HepG2 (cell line): Measurements from ENCODE around the gene BCL2L2. TPM values are rescaled to one million over a fixed set of nuclear protein-coding genes. Genes with fewer than 3 reads are reported as not detected.

Source experiments
- BRCA1 ChIP-seq: sonication (generic); formaldehyde crosslinking; IDR thresholded peaks from 2 replicates; pipeline ENCODE4 v1.4.0; 2020; ENCODE audit warnings: missing genetic modification reagents
- ELF4 ChIP-seq: sonication (generic); formaldehyde crosslinking; IDR thresholded peaks from 2 replicates; pipeline ENCODE4 v1.5.0; 2020; ENCODE audit warnings: missing genetic modification reagents, mild to moderate bottlenecking, moderate library complexity, borderline replicate concordance
- ISX ChIP-seq: sonication (generic); formaldehyde crosslinking; conservative IDR thresholded peaks from 2 replicates; pipeline ENCODE4 v1.5.0; 2020; ENCODE audit warnings: missing genetic modification reagents
- KDM5B ChIP-seq: sonication (generic); formaldehyde crosslinking; IDR thresholded peaks from 2 replicates; pipeline ENCODE4 v1.4.0; 2020; ENCODE audit warnings: missing genetic modification reagents, mild to moderate bottlenecking, borderline replicate concordance
- KLF9 ChIP-seq: IDR thresholded peaks from 2 replicates; pipeline ENCODE4 v1.6.1; 2016; ENCODE audit warnings: low read depth
- MEF2D ChIP-seq: sonication (generic); formaldehyde crosslinking; IDR thresholded peaks from 2 replicates; pipeline ENCODE4 v1.5.1; 2020; ENCODE audit warnings: mild to moderate bottlenecking, missing genetic modification reagents
- NFE2L2 ChIP-seq: fragments of 150-350 bp; IDR thresholded peaks from 2 replicates; pipeline ENCODE4 v1.6.1; 2014; ENCODE audit warnings: low read length
- NKX3-1 ChIP-seq: sonication (generic); formaldehyde crosslinking; IDR thresholded peaks from 2 replicates; pipeline ENCODE4 v1.5.0; 2020; ENCODE audit warnings: missing genetic modification reagents
- PCBP2 ChIP-seq: fragments of 200-400 bp; formaldehyde crosslinking; optimal IDR thresholded peaks from 2 replicates; pipeline ENCODE3; 2018; ENCODE audit warnings: low read length, low read depth; ENCODE audit not compliant: poor library complexity, severe bottlenecking
- REXO4 ChIP-seq: sonication (generic); formaldehyde crosslinking; IDR thresholded peaks from 2 replicates; pipeline ENCODE4 v1.8.0; 2022; ENCODE audit warnings: missing genetic modification reagents, mild to moderate bottlenecking, borderline replicate concordance
- TCF7L2 ChIP-seq: IDR thresholded peaks from 2 replicates; pipeline ENCODE4 v1.6.1; 2011; ENCODE audit warnings: mild to moderate bottlenecking, low read depth, low read length, moderate library complexity
- THRA ChIP-seq: sonication (generic); formaldehyde crosslinking; IDR thresholded peaks from 2 replicates; pipeline ENCODE4 v1.4.0; 2020; ENCODE audit warnings: missing genetic modification reagents, borderline replicate concordance
- TP53 ChIP-seq: sonication (generic); formaldehyde crosslinking; conservative IDR thresholded peaks from 2 replicates; pipeline ENCODE4 v1.4.0; 2020; ENCODE audit warnings: missing genetic modification reagents
- ZFP36L1 ChIP-seq: sonication (generic); formaldehyde crosslinking; IDR thresholded peaks from 2 replicates; pipeline ENCODE4 v1.8.0; 2022; ENCODE audit warnings: mild to moderate bottlenecking, missing genetic modification reagents, moderate library complexity
- ZFP36L2 ChIP-seq: sonication (generic); formaldehyde crosslinking; IDR thresholded peaks from 2 replicates; pipeline ENCODE4 v1.4.0; 2020; ENCODE audit warnings: missing genetic modification reagents
- ZNF205 ChIP-seq: IDR thresholded peaks from 2 replicates; pipeline ENCODE4 v1.6.1; 2018; ENCODE audit warnings: missing biosample characterization, missing genetic modification reagents
- ZNF232 ChIP-seq: sonication (generic); formaldehyde crosslinking; IDR thresholded peaks from 2 replicates; pipeline ENCODE4 v1.4.0; 2020; ENCODE audit warnings: missing genetic modification reagents, borderline replicate concordance
- ZNF367 ChIP-seq: sonication (generic); formaldehyde crosslinking; IDR thresholded peaks from 2 replicates; pipeline ENCODE4 v1.4.0; 2020; ENCODE audit warnings: missing genetic modification reagents, borderline replicate concordance
- ZNF704 ChIP-seq: sonication (generic); formaldehyde crosslinking; IDR thresholded peaks from 2 replicates; pipeline ENCODE4 v1.8.1; 2023; ENCODE audit warnings: mild to moderate bottlenecking, inconsistent platforms, moderate library complexity, missing genetic modification reagents, borderline replicate concordance
- ZNF724P ChIP-seq: sonication (generic); formaldehyde crosslinking; IDR thresholded peaks from 2 replicates; pipeline ENCODE4 v1.8.0; 2022; ENCODE audit warnings: missing genetic modification reagents, borderline replicate concordance
- ZNF790 ChIP-seq: sonication (generic); formaldehyde crosslinking; IDR thresholded peaks from 2 replicates; pipeline ENCODE4 v1.8.0; 2022; ENCODE audit warnings: missing genetic modification reagents, mild to moderate bottlenecking, borderline replicate concordance
- polyA plus RNA-seq, 8 experiments: library from polyadenylated mRNA; depleted of rRNA in 3 of 8; stranded (reverse) in 7 of 8; unstranded in 1 of 8; fragments of >200 nt; fragmentation: Illumina TruSeq in 4 of 8; extraction: Trizol in 4 of 8; gene quantifications; 2 replicates each; pipeline versions ENCODE4 v1.2.1 to v1.2.3, GENCODE V29; 2011 to 2016; ENCODE audit warnings: low read depth in 4 of 8, missing spikeins in 1 of 8, mixed read lengths in 1 of 8; ENCODE audit not compliant: insufficient read depth in 1 of 8
- total RNA-seq, 5 experiments: library from RNA; depleted of rRNA; stranded (reverse); fragments of >200 nt; fragmentation: Illumina TruSeq; extraction: Trizol; gene quantifications; 2 replicates each; pipeline ENCODE4 v1.2.3, GENCODE V29; 2016; ENCODE audit warnings: low read depth in 1 of 5
- TF ChIP-seq, protein P1 (sequence below): sonication (generic); formaldehyde crosslinking; IDR thresholded peaks from 2 replicates; pipeline ENCODE4 v1.4.0; 2020; ENCODE audit warnings: missing genetic modification reagents
- TF ChIP-seq, protein P2 (sequence below): sonication (generic); formaldehyde crosslinking; IDR thresholded peaks from 2 replicates; pipeline ENCODE4 v1.8.1; 2023; ENCODE audit warnings: mild to moderate bottlenecking, moderate library complexity, missing genetic modification reagents

BCL2L2 gene
- total and polyA plus RNA-seq, 2 of the 13 experiments (the other 11 are each of a cell fraction or from before 2014, with no cell fraction given): 28.1 to 49.8 TPM

DNA sequence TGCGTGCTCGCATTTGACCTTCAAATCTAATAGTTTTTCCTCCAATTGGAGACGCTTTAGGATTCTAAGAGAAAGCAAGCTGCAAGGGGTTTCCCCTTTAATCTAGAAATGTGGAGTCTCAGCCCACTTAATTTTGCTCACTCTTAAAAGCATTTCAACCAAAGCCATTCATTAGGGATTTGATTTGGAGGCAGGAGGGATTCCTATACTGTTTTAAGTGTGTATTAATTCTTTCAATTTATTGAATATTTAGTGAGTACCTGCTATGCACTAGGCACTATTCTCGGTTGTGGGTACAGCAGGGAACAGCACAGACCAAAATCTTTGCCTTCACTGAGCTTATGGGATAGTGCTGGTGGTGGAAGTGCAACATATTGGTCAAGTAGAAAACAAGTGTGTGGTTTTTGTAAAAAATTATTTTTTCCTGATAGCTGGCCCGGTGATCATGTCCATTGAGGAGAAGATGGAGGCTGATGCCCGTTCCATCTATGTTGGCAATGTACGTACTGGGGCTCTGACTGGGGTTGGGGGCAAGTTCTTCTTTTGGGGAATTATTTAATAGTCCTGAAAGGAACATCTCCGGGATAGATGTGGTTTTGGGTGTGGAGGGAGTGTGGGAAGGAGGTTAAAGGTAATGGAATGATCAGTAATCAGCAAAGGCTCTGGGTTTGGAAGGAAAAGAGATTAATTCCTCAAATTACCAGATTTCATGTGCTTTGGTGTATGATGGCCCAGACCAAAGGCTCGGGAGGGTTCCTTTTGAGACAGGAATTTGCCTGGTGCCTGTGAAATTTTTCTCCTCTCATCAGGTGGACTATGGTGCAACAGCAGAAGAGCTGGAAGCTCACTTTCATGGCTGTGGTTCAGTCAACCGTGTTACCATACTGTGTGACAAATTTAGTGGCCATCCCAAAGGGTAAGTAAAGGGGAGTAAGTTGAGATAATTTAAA is 16.2 kb downstream of the BCL2L2 start (continued):
- TF ChIP-seq KDM5B (CRISPR knock-in tag) (no peak), ZNF724P (CRISPR knock-in tag) (peak; percentile 33; the same call in 1 of the 2 replicates), ZNF205 (CRISPR knock-in tag) (peak; percentile 92), MEF2D (CRISPR knock-in tag) (no peak), ZNF790 (CRISPR knock-in tag) (0 out of 2 replicates have a peak, but pooled peaks have one; percentile 47), ZFP36L2 (CRISPR knock-in tag) (no peak), TP53 (CRISPR knock-in tag) (no peak), ELF4 (CRISPR knock-in tag) (peak; percentile 57; the same call in 1 of the 2 replicates), NFE2L2 (no peak), ZFP36L1 (CRISPR knock-in tag) (no peak), ZNF704 (CRISPR knock-in tag) (no peak), ISX (CRISPR knock-in tag) (no peak; the same call in 1 of the 2 replicates), NKX3-1 (CRISPR knock-in tag) (peak; percentile 86; the same call in 1 of the 2 replicates), BRCA1 (CRISPR knock-in tag) (peak; percentile 65; the same call in 1 of the 2 replicates), THRA (peak; percentile 1; the same call in 1 of the 2 replicates), KLF9 (no peak), ZNF367 (CRISPR knock-in tag) (no peak), ZNF232 (CRISPR knock-in tag) (0 out of 2 replicates have a peak, but pooled peaks have one; percentile 26), REXO4 (CRISPR knock-in tag) (no peak), TCF7L2 (no peak), PCBP2 (peak; percentile 76)
- TF ChIP-seq, protein P1, sequence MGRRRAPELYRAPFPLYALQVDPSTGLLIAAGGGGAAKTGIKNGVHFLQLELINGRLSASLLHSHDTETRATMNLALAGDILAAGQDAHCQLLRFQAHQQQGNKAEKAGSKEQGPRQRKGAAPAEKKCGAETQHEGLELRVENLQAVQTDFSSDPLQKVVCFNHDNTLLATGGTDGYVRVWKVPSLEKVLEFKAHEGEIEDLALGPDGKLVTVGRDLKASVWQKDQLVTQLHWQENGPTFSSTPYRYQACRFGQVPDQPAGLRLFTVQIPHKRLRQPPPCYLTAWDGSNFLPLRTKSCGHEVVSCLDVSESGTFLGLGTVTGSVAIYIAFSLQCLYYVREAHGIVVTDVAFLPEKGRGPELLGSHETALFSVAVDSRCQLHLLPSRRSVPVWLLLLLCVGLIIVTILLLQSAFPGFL (CRISPR knock-in tag): no peak
- TF ChIP-seq, protein P2, sequence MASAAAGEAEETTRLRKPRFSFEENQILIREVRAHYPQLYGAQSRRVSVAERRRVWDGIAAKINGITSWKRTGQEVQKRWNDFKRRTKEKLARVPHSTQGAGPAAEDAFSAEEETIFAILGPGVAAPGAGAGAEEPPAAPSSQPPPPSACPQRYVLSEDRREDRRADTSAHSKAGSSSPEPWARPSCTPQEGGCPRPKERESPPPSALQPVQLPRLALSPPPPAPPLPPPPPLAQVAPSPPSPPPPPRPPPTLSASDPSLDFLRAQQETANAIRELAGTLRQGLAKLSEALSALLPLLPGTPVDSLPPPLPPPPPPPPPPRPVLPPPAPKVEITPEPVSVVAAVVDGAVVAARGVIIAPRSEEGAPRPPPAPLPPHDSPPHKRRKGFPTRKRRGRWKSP (CRISPR knock-in tag): no peak
